ENCODE measurements around the gene ATRAID.

The ATRAID gene

GRCh38 chr2:27214941-27215340 lies 3.1 kb downstream of the ATRAID start:
- Histone ChIP-seq H3K4me1 (ENCODE audit: control insufficient read depth, insufficient read depth, low read length) (peaks cover 25% of the 10 kb centered on the region), H3K36me3 (ENCODE audit: insufficient read depth, low read length) (peaks cover 23% of the 10 kb centered on the region), H3K4me2 (ENCODE audit: low read length) (no peak overlapping the region), H3K9me3 (replicated peaks; ENCODE audit: low read length) (no peaks in the 10 kb centered on the region), H3K4me3 (ENCODE audit: low read length) (no peak overlapping the region), H3K27me3 (ENCODE audit: control insufficient read depth, insufficient read depth, low read length) (no peaks in the 10 kb centered on the region), H3K9ac (ENCODE audit: low read depth, low read length) (no peak overlapping the region)

- Histone ChIP-seq H3K27me3 (ENCODE audit: control insufficient read depth, insufficient read depth, low read length) (no peaks in the 10 kb centered on the region), H3K36me3 (ENCODE audit: insufficient read depth, low read length) (peaks cover 31% of the 10 kb centered on the region), H3K9ac (ENCODE audit: low read depth, low read length) (peak overlapping the region; percentile 94), H3K9me3 (replicated peaks; ENCODE audit: low read length) (no peaks in the 10 kb centered on the region), H3K4me2 (ENCODE audit: low read length) (peak overlapping the region; percentile 99), H3K4me3 (ENCODE audit: low read length) (peak overlapping the region; percentile 99), H3K4me1 (ENCODE audit: control insufficient read depth, insufficient read depth, low read length) (peaks cover 20% of the 10 kb centered on the region)
Measured at GRCh38 chr2:27216416-27217137, 4.7 kb downstream of the ATRAID start.

DNA sequence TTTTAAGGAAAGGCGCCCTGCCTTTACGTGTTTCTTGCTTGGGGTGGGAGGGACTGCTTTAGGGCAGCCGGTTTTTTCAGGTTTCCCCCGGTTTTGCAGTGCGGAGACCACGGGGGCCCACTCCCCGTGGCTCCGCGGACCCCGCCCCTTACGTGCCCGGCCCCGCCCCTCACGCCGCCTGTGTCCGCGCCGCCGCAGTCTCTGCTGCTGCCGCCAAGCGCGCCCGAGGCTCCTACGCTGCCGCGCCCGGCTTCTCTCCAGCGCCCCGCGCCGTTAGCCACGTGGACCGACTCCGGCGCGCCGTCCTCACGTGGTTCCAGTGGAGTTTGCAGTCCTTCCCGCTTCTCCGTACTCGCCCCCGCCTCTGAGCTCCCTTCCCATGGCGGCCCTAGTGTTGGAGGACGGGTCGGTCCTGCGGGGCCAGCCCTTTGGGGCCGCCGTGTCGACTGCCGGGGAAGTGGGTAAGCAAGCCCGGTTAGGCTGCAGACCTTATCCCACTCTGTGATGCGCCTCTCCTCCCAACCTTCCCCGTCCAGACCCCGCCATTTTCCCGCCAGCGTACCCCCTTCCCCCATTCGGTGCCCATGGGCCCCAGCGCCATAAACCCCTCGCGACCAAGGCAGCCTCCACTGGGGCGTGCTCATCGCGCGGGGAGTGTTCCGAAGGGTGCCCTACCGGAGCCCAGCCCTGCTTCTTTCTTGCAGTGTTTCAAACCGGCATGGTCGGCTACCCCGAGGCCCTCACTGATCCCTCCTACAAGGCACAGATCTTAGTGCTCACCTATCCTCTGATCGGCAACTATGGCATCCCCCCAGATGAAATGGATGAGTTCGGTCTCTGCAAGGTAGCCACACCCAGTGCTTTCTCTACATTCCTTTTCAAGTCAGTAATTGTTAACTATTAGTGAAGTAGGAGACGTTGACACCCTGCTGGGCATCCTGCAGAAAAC lies 5.6 kb downstream of the ATRAID start, which contains the start of gene CAD:
CAD (plus strand) TSS at position 197 of the 949 bp plus-strand sequence; CDS start at position 380, 183 bp downstream.
- Histone ChIP-seq H3K4me2 (ENCODE audit: low read length) (peak within 1 kb of the TSS; percentile 99), H3K4me3 (ENCODE audit: low read length) (peak within 1 kb of the TSS; percentile 99), H3K4me1 (ENCODE audit: control insufficient read depth, insufficient read depth, low read length) (peaks cover 20% of the 10 kb centered on the region), H3K36me3 (ENCODE audit: insufficient read depth, low read length) (peaks cover 37% of the 10 kb centered on the region), H3K27me3 (ENCODE audit: control insufficient read depth, insufficient read depth, low read length) (no peaks in the 10 kb centered on the region), H3K9me3 (replicated peaks; ENCODE audit: low read length) (no peaks in the 10 kb centered on the region), H3K9ac (ENCODE audit: low read depth, low read length) (peak within 1 kb of the TSS; percentile 94)

- Histone ChIP-seq H3K4me1 (ENCODE audit: control insufficient read depth, insufficient read depth, low read length) (peaks cover 13% of the 10 kb centered on the region), H3K9me3 (replicated peaks; ENCODE audit: low read length) (no peaks in the 10 kb centered on the region), H3K27me3 (ENCODE audit: control insufficient read depth, insufficient read depth, low read length) (no peaks in the 10 kb centered on the region), H3K9ac (ENCODE audit: low read depth, low read length) (peak overlapping the region; percentile 94), H3K4me3 (ENCODE audit: low read length) (peak overlapping the region; percentile 99), H3K4me2 (ENCODE audit: low read length) (peak overlapping the region; percentile 99), H3K36me3 (ENCODE audit: insufficient read depth, low read length) (peaks cover 47% of the 10 kb centered on the region)
Measured at GRCh38 chr2:27218614-27219013, 6.8 kb downstream of the ATRAID start.

DNA sequence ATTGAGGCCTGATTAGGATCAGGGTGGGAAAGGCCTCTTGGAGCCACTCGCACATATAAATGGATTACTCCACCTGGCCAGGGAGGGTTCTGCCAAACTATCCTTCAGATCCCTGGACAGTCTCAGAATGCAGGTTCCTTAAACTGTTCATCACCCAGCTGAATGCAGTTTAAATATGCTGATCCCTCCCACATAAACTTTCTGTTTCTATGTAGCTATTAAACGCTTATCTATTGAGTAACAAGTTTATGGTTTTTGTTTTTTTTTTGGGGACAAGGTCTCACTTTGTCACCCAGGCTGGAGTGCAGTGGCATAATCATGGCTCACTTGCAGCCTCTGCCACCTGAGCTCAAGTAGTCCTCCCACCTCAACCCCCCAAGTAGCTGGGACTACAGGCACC lies 7.2 kb downstream of the ATRAID start:
- Histone ChIP-seq H3K9ac (ENCODE audit: low read depth, low read length) (no peak overlapping the region), H3K9me3 (replicated peaks; ENCODE audit: low read length) (no peaks in the 10 kb centered on the region), H3K27me3 (ENCODE audit: control insufficient read depth, insufficient read depth, low read length) (no peaks in the 10 kb centered on the region), H3K4me1 (ENCODE audit: control insufficient read depth, insufficient read depth, low read length) (peaks cover 13% of the 10 kb centered on the region), H3K4me3 (ENCODE audit: low read length) (no peak overlapping the region), H3K4me2 (ENCODE audit: low read length) (peak overlapping the region; percentile 99), H3K36me3 (ENCODE audit: insufficient read depth, low read length) (peaks cover 51% of the 10 kb centered on the region)

GRCh38 chr2:27220091-27220490 lies 8.2 kb downstream of the ATRAID start:
- H3K9ac ChIP-seq (ENCODE audit: low read depth, low read length): no peak overlapping the region
- H3K4me3 ChIP-seq (ENCODE audit: low read length): no peak overlapping the region
- H3K4me2 ChIP-seq (ENCODE audit: low read length): no peak overlapping the region
- H3K4me1 ChIP-seq (ENCODE audit: control insufficient read depth, insufficient read depth, low read length): peaks cover 13% of the 10 kb centered on the region
- H3K36me3 ChIP-seq (ENCODE audit: insufficient read depth, low read length): peaks cover 60% of the 10 kb centered on the region
- no peaks in the 10 kb centered on the region for H3K9me3 ChIP-seq (replicated peaks; ENCODE audit: low read length)
- no peaks in the 10 kb centered on the region for H3K27me3 ChIP-seq (ENCODE audit: control insufficient read depth, insufficient read depth, low read length)

DNA sequence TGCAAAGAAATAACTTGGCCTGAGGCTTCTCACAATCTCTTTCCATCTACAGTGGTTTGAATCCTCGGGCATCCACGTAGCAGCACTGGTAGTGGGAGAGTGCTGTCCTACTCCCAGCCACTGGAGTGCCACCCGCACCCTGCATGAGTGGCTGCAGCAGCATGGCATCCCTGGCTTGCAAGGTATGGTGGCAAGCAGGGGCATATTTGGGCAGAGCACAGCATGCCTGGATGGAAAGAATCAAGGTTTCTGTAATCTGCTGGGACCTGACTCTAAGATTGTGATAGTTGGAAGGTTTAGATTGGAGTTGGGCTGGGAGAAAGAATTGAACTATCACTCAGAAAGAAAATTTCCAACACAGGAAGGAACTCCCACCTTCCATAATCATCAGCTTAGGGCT lies 9.3 kb downstream of the ATRAID start:
- peaks cover 13% of the 10 kb centered on the region for H3K4me1 ChIP-seq (ENCODE audit: control insufficient read depth, insufficient read depth, low read length)
- no peak overlapping the region for H3K9ac ChIP-seq (ENCODE audit: low read depth, low read length)
- H3K4me3 ChIP-seq (ENCODE audit: low read length): no peak overlapping the region
- no peak overlapping the region for H3K4me2 ChIP-seq (ENCODE audit: low read length)
- no peaks in the 10 kb centered on the region for H3K27me3 ChIP-seq (ENCODE audit: control insufficient read depth, insufficient read depth, low read length)
- H3K36me3 ChIP-seq (ENCODE audit: insufficient read depth, low read length): peaks cover 61% of the 10 kb centered on the region
- no peaks in the 10 kb centered on the region for H3K9me3 ChIP-seq (replicated peaks; ENCODE audit: low read length)

DNA sequence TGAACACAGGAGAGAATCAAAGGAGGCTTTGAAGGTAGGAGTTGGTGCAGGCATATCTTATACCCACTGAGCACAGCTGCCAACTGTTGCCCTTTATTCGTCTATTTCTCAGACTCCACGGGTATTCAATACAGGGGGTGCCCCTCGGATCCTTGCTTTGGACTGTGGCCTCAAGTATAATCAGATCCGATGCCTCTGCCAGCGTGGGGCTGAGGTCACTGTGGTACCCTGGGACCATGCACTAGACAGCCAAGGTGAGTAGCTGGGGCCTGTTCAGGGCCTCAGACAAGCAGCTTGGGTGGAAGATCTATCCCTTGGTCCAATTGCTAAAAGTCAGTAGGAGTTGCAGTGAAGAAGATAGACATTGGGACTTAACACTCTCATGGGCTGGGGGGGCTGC lies 10.6 kb downstream of the ATRAID start:
- H3K36me3 ChIP-seq (ENCODE audit: insufficient read depth, low read length): peaks cover 73% of the 10 kb centered on the region
- H3K9ac ChIP-seq (ENCODE audit: low read depth, low read length): no peak overlapping the region
- no peak overlapping the region for H3K4me2 ChIP-seq (ENCODE audit: low read length)
- H3K27me3 ChIP-seq (ENCODE audit: control insufficient read depth, insufficient read depth, low read length): no peaks in the 10 kb centered on the region
- no peaks in the 10 kb centered on the region for H3K9me3 ChIP-seq (replicated peaks; ENCODE audit: low read length)
- H3K4me1 ChIP-seq (ENCODE audit: control insufficient read depth, insufficient read depth, low read length): peaks cover 9% of the 10 kb centered on the region
- no peak overlapping the region for H3K4me3 ChIP-seq (ENCODE audit: low read length)

DNA sequence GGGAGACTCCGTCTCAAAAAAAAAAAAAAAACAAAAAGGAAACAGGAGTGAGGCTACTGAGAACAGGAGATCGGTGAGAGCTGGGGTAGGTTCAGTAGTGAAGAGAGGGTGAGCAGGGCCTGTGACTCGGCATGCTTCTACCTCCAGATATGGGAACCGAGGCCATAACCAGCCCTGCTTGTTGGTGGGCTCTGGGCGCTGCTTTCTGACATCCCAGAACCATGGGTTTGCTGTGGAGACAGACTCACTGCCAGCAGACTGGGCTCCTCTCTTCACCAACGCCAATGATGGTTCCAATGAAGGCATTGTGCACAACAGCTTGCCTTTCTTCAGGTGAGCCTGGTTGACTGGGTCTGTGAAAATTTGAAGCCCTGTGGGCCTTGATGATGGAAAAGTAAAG lies 11.6 kb downstream of the ATRAID start:
- H3K4me2 ChIP-seq (ENCODE audit: low read length): no peak overlapping the region
- no peaks in the 10 kb centered on the region for H3K9me3 ChIP-seq (replicated peaks; ENCODE audit: low read length)
- H3K4me3 ChIP-seq (ENCODE audit: low read length): no peak overlapping the region
- H3K27me3 ChIP-seq (ENCODE audit: control insufficient read depth, insufficient read depth, low read length): no peaks in the 10 kb centered on the region
- H3K36me3 ChIP-seq (ENCODE audit: insufficient read depth, low read length): peaks cover 78% of the 10 kb centered on the region
- peaks cover 3% of the 10 kb centered on the region for H3K4me1 ChIP-seq (ENCODE audit: control insufficient read depth, insufficient read depth, low read length)
- no peak overlapping the region for H3K9ac ChIP-seq (ENCODE audit: low read depth, low read length)

DNA sequence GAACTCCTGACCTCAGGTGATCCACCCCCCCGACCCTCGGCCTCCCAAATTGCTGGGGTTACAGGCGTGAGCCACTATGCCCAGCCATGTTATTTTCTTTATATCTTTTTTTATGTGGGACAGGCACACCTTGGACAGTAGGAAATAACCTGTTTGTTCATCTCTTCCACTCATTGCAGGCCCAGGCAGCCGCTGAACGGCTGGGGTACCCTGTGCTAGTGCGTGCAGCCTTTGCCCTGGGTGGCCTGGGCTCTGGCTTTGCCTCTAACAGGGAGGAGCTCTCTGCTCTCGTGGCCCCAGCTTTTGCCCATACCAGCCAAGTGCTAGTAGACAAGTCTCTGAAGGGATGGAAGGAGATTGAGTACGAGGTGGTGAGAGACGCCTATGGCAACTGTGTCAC lies 13.7 kb downstream of the ATRAID start:
- H3K9ac ChIP-seq (ENCODE audit: low read depth, low read length): no peak overlapping the region

DNA sequence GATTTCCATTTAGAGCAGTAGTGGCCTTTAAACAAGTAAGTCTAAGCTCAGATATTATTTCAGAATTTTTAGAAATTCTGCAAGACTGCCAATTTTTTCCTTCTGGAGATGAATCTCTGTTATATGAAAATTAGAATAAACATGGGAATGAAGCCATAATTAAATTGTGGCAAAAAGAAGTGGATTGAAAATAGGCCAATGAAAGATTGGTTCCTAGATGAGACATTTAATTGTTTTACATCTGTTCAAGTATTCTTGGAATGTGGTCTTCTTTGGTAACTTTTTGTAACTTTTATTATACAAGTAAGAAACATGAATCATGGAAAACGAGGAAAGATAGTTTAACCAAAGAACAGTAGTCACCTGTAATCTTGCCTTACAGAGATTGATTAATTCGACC lies 15.7 kb downstream of the ATRAID start:
- no peak overlapping the region for H3K4me2 ChIP-seq (ENCODE audit: low read length)
- no peak overlapping the region for H3K9ac ChIP-seq (ENCODE audit: low read depth, low read length)
- no peaks in the 10 kb centered on the region for H3K4me1 ChIP-seq (ENCODE audit: control insufficient read depth, insufficient read depth, low read length)
- peaks cover 77% of the 10 kb centered on the region for H3K36me3 ChIP-seq (ENCODE audit: insufficient read depth, low read length)
- H3K27me3 ChIP-seq (ENCODE audit: control insufficient read depth, insufficient read depth, low read length): no peaks in the 10 kb centered on the region
- no peaks in the 10 kb centered on the region for H3K9me3 ChIP-seq (replicated peaks; ENCODE audit: low read length)
- H3K4me3 ChIP-seq (ENCODE audit: low read length): no peak overlapping the region

More for the DNA sequence above, 13.7 kb downstream of the ATRAID start:
- Histone ChIP-seq H3K36me3 (ENCODE audit: insufficient read depth, low read length) (peaks cover 74% of the 10 kb centered on the region), H3K4me1 (ENCODE audit: control insufficient read depth, insufficient read depth, low read length) (no peaks in the 10 kb centered on the region), H3K4me3 (ENCODE audit: low read length) (no peak overlapping the region), H3K9me3 (replicated peaks; ENCODE audit: low read length) (no peaks in the 10 kb centered on the region), H3K4me2 (ENCODE audit: low read length) (no peak overlapping the region), H3K27me3 (ENCODE audit: control insufficient read depth, insufficient read depth, low read length) (no peaks in the 10 kb centered on the region)

Measured in skeletal muscle satellite cell (primary cell).